HepG2 (cell line): ENCODE measurements around the gene ELOA2. TPM values are rescaled to one million over a fixed set of nuclear protein-coding genes. Genes with fewer than 3 reads are reported as not detected.
A peak's percentile ranks its signal among the peaks of the same experiment; 100 is the strongest.

Source experiments
- ATAC-seq: fragments of 200-7000 bp; cut with Tn5 transposase; 3 replicates; pipeline ENCODE4 v1.9.1; 2020; ENCODE audit warnings: mild to moderate bottlenecking, moderate library complexity
- BruUV-seq: library from RNA; stranded (reverse); fragments of 400-500 nt; replicated peaks from 2 replicates; lab custom pipeline; 2021; lab: Mats Ljungman, UMichigan
- CTCF ChIA-PET: fragments of 300-600 bp; formaldehyde crosslinking; extraction: SDS; loops from one replicate; lab custom pipeline; 2021; ENCODE audit warnings: low total read pairs, inconsistent platforms, low intra/inter-chr PET ratio; lab: Yijun Ruan, JAX
- POLR2A ChIA-PET: fragments of 350-600 bp; sonication (Branson Sonifier 250); formaldehyde crosslinking; loops from one replicate; lab custom pipeline; 2020; ENCODE audit warnings: antibody characterized with exemption, inconsistent platforms; lab: Yijun Ruan, JAX
- DNase-seq: peaks from one replicate; pipeline ENCODE4 v3.0.0-alpha.2; 2015; ENCODE audit warnings: low spot score
- FAIRE-seq: peaks from 3 replicates; lab custom pipeline; 2011; peaks lifted over from hg19 to GRCh38; lab: Jason Lieb, UNC
- H2AFZ ChIP-seq: one replicate; pipeline ENCODE4 v1.6.1; 2011; ENCODE audit warnings: low read length, inconsistent platforms
- H3K27ac ChIP-seq: fragments of 300-600 bp; 3 replicates; pipeline ENCODE4 v1.8.0; 2011; ENCODE audit warnings: mixed run types, mild to moderate bottlenecking, mixed read lengths, low read length, inconsistent platforms; ENCODE audit not compliant: insufficient read depth; ENCODE audit errors: extremely low read length
- H3K27me3 ChIP-seq, 2 experiments: fragments of 200-600 bp in 1 of 2; 2 replicates in 1 of 2; 3 replicates in 1 of 2; pipeline versions ENCODE4 v1.6.0 to v1.8.0; 2011; ENCODE audit warnings: low read length in 2 of 2, mild to moderate bottlenecking in 2 of 2, moderate library complexity in 2 of 2, inconsistent platforms in 1 of 2; ENCODE audit not compliant: insufficient read depth in 2 of 2, control insufficient read depth in 1 of 2
- H3K36me3 ChIP-seq, 2 experiments: fragments of 200-600 bp in 1 of 2; replicated peaks in 1 of 2; 2 replicates in 1 of 2; 3 replicates in 1 of 2; pipeline versions ENCODE4 v1.5.1 to v1.8.0; 2011; ENCODE audit warnings: low read length in 2 of 2, inconsistent platforms in 1 of 2; ENCODE audit not compliant: insufficient read depth in 2 of 2, control insufficient read depth in 1 of 2
- H3K4me1 ChIP-seq: 2 replicates; pipeline ENCODE4 v1.5.1; 2012; ENCODE audit warnings: low read length, inconsistent platforms; ENCODE audit not compliant: insufficient read depth
- H3K4me2 ChIP-seq: 2 replicates; pipeline ENCODE4 v1.6.0; 2011; ENCODE audit warnings: low read depth, low read length, inconsistent platforms
- H3K4me3 ChIP-seq, 3 experiments: fragments of 200-600 bp in 1 of 3; sonication (generic), shearing (Covaris generic) in 1 of 3; replicated peaks in 1 of 3; 2 replicates each; pipeline ENCODE4 v1.5.1; 2011 to 2016; ENCODE audit warnings: low read length in 3 of 3, inconsistent platforms in 2 of 3, low read depth in 2 of 3, mild to moderate bottlenecking in 2 of 3, control low read depth in 1 of 3, mixed read lengths in 1 of 3; ENCODE audit not compliant: insufficient read depth in 1 of 3
- H3K79me2 ChIP-seq: one replicate; pipeline ENCODE4 v1.6.1; 2011; ENCODE audit warnings: low read length, inconsistent platforms; ENCODE audit not compliant: insufficient read depth
- H3K9ac ChIP-seq: 2 replicates; pipeline ENCODE4 v1.6.0; 2011; ENCODE audit warnings: mild to moderate bottlenecking, low read depth, low read length, inconsistent platforms; ENCODE audit not compliant: insufficient read depth
- H3K9me3 ChIP-seq: 2 replicates; pipeline ENCODE4 v1.5.1; 2012; ENCODE audit warnings: mild to moderate bottlenecking, low read length
- H4K20me1 ChIP-seq: 2 replicates; pipeline ENCODE4 v1.6.0; 2011; ENCODE audit warnings: inconsistent platforms, mild to moderate bottlenecking, low read length, moderate library complexity; ENCODE audit not compliant: insufficient read depth
- GABPB1 ChIP-seq: IDR thresholded peaks from 2 replicates; pipeline ENCODE4 v1.6.1; 2016; ENCODE audit warnings: mild to moderate bottlenecking, missing genetic modification reagents, moderate library complexity, missing compliant biosample characterization
- HES4 ChIP-seq: sonication (generic); formaldehyde crosslinking; IDR thresholded peaks from 2 replicates; pipeline ENCODE4 v1.9.0; 2021; ENCODE audit warnings: mild to moderate bottlenecking, missing genetic modification reagents, borderline replicate concordance
- HNRNPK ChIP-seq: fragments of 200-400 bp; formaldehyde crosslinking; IDR thresholded peaks from 2 replicates; pipeline ENCODE4 v1.6.1; 2018; ENCODE audit warnings: low read length, low read depth, moderate library complexity, mild to moderate bottlenecking; ENCODE audit not compliant: poor library complexity, severe bottlenecking
- HNRNPLL ChIP-seq: fragments of 200-400 bp; formaldehyde crosslinking; IDR thresholded peaks from 2 replicates; pipeline ENCODE4 v1.6.1; 2017; ENCODE audit warnings: mild to moderate bottlenecking, low read depth, low read length; ENCODE audit not compliant: poor library complexity, severe bottlenecking
- JUND ChIP-seq: sonication (generic); formaldehyde crosslinking; IDR thresholded peaks from 2 replicates; pipeline ENCODE4 v1.8.0; 2022; ENCODE audit warnings: mild to moderate bottlenecking, missing genetic modification reagents
- KLF12 ChIP-seq: sonication (generic); formaldehyde crosslinking; IDR thresholded peaks from 2 replicates; pipeline ENCODE4 v1.4.0; 2020; ENCODE audit warnings: missing genetic modification reagents, borderline replicate concordance
- POLR2G ChIP-seq: fragments of 200-400 bp; formaldehyde crosslinking; IDR thresholded peaks from 2 replicates; pipeline ENCODE4 v1.6.1; 2018; ENCODE audit warnings: mild to moderate bottlenecking, low read depth, low read length, moderate library complexity
- SRY ChIP-seq: sonication (generic); formaldehyde crosslinking; IDR thresholded peaks from 2 replicates; pipeline ENCODE4 v1.8.0; 2022; ENCODE audit warnings: mild to moderate bottlenecking, missing genetic modification reagents
- ZBED4 ChIP-seq: sonication (generic); formaldehyde crosslinking; IDR thresholded peaks from 2 replicates; pipeline ENCODE4 v1.4.0; 2020; ENCODE audit warnings: missing genetic modification reagents, borderline replicate concordance
- ZBTB42 ChIP-seq: sonication (generic); formaldehyde crosslinking; IDR thresholded peaks from 2 replicates; pipeline ENCODE4 v1.5.0; 2020; ENCODE audit warnings: mild to moderate bottlenecking, missing genetic modification reagents
- ZFP36L2 ChIP-seq: sonication (generic); formaldehyde crosslinking; IDR thresholded peaks from 2 replicates; pipeline ENCODE4 v1.4.0; 2020; ENCODE audit warnings: missing genetic modification reagents
- ZGPAT ChIP-seq: IDR thresholded peaks from 2 replicates; pipeline ENCODE4 v1.6.1; 2016; ENCODE audit warnings: mild to moderate bottlenecking
- ZNF17 ChIP-seq: sonication (generic); formaldehyde crosslinking; IDR thresholded peaks from 2 replicates; pipeline ENCODE4 v1.5.0; 2020; ENCODE audit warnings: mild to moderate bottlenecking, missing genetic modification reagents
- ZNF224 ChIP-seq: sonication (generic); formaldehyde crosslinking; IDR thresholded peaks from 2 replicates; pipeline ENCODE4 v1.5.0; 2020; ENCODE audit warnings: mild to moderate bottlenecking, missing genetic modification reagents
- WGBS: methylation state at CpG from one replicate; pipeline ENCODE4 v1.1.6; 2017; ENCODE audit warnings: low lambda C conversion rate; 5-methylcytosine and 5-hydroxymethylcytosine counted together
- in situ Hi-C: cut with HindIII; loops from 2 replicates; pipeline ENCODE4 v1.10.0; 2017; ENCODE audit warnings: low pct_unique_long_range_greater_than_20kb; ENCODE audit not compliant: extremely low pct_ligation_motif_present
- intact Hi-C: fragments of 100-400 bp; cut with micrococcal nuclease; formaldehyde crosslinking; loops from one replicate; pipeline ENCODE4 v1.10.0; 2022; ENCODE audit not compliant: unreplicated experiment
- polyA plus RNA-seq, 8 experiments: library from polyadenylated mRNA; depleted of rRNA in 3 of 8; stranded (reverse) in 7 of 8; unstranded in 1 of 8; fragments of >200 nt; fragmentation: Illumina TruSeq in 4 of 8; extraction: Trizol in 4 of 8; gene quantifications; 2 replicates each; pipeline versions ENCODE4 v1.2.1 to v1.2.3, GENCODE V29; 2011 to 2016; ENCODE audit warnings: low read depth in 4 of 8, missing spikeins in 1 of 8, mixed read lengths in 1 of 8; ENCODE audit not compliant: insufficient read depth in 1 of 8
- total RNA-seq, 5 experiments: library from RNA; depleted of rRNA; stranded (reverse); fragments of >200 nt; fragmentation: Illumina TruSeq; extraction: Trizol; gene quantifications; 2 replicates each; pipeline ENCODE4 v1.2.3, GENCODE V29; 2016; ENCODE audit warnings: low read depth in 1 of 5

The ELOA2 gene
- total and polyA plus RNA-seq, 2 of the 13 experiments (the other 11 are each of a cell fraction or from before 2014, with no cell fraction given) = not detected

GRCh38 chr18:47080872-47081271 is 45.5 kb upstream of the ELOA2 start:
- FAIRE-seq (no peak), DNase-seq (no peak)
- Histone ChIP-seq H3K4me2 (no peak overlapping the region), H3K9ac (no peak overlapping the region), H3K27ac (no peak overlapping the region), H3K4me1 (no peaks in the 10 kb centered on the region), H3K4me3 (no peak overlapping the region)
- POLR2A ChIA-PET = no interaction called here
- intact Hi-C loops (no loop called here), in situ Hi-C loops (no loop called here)
- no peak for TF ChIP-seq KLF12 (CRISPR knock-in tag)
- TF ChIP-seq HNRNPK = peak; percentile 83
- TF ChIP-seq, all 625 proteins: peak for 1
- 93% methylated on average over 2 of the region's 2 CpGs for WGBS
- H3K79me2 ChIP-seq = no peaks in the 10 kb centered on the region
- H3K36me3 ChIP-seq = no peaks in the 10 kb centered on the region
- no peak for ATAC-seq
- BruUV-seq = no TSS peak
- no peak overlapping the region for H2AFZ ChIP-seq
- no peaks in the 10 kb centered on the region for H4K20me1 ChIP-seq
- H3K27me3 ChIP-seq = no peaks in the 10 kb centered on the region
- CTCF ChIA-PET = no interaction called here
- H3K9me3 ChIP-seq = no peaks in the 10 kb centered on the region

- DNase-seq = no peak
- no peaks in the 10 kb centered on the region for H3K36me3 ChIP-seq
- no peaks in the 10 kb centered on the region for H3K27me3 ChIP-seq
- H3K9ac ChIP-seq = no peak overlapping the region
- no peaks in the 10 kb centered on the region for H3K9me3 ChIP-seq
- POLR2A ChIA-PET = no interaction called here
- in situ Hi-C loops (no loop called here), intact Hi-C loops (no loop called here)
- H3K27ac ChIP-seq = no peak overlapping the region
- ATAC-seq = no peak
- no TSS peak for BruUV-seq
- H3K4me3 ChIP-seq = no peak overlapping the region
- CTCF ChIA-PET = no interaction called here
- no peak for FAIRE-seq
- H4K20me1 ChIP-seq = no peaks in the 10 kb centered on the region
- H2AFZ ChIP-seq = no peak overlapping the region
- H3K79me2 ChIP-seq = no peaks in the 10 kb centered on the region
- 87% methylated on average over 7 of the region's 7 CpGs for WGBS
- no peak overlapping the region for H3K4me2 ChIP-seq
- H3K4me1 ChIP-seq = no peaks in the 10 kb centered on the region
- no peak for TF ChIP-seq ZGPAT (CRISPR knock-in tag)
- no peak for TF ChIP-seq ZNF224 (CRISPR knock-in tag)
- no peak for TF ChIP-seq HES4 (CRISPR knock-in tag)
- TF ChIP-seq JUND (CRISPR knock-in tag) = no peak
- TF ChIP-seq GABPB1 = no peak
- no peak for TF ChIP-seq SRY (CRISPR knock-in tag)
- no peak for TF ChIP-seq ZNF17 (CRISPR knock-in tag)
- no peak for TF ChIP-seq HNRNPLL
- TF ChIP-seq POLR2G = no peak
- TF ChIP-seq ZFP36L2 = no peak
- no peak for TF ChIP-seq ZBED4 (CRISPR knock-in tag)
- TF ChIP-seq ZBTB42 = no peak
These were observed 41.7 kb upstream of the ELOA2 start for GRCh38 chr18:47077111-47077510.
